ENCODE data around the gene GNG3. TPM values are rescaled to one million over a fixed set of nuclear protein-coding genes. Genes with fewer than 3 reads are reported as not detected.
"Not testable (repeated sequence)": the region's sequence is repeated elsewhere in the genome, so short reads cannot be mapped to it uniquely, and the experiment has no call there.

GNG3 gene
- total RNA-seq, 1 donor from 2014 or later = 266 TPM

DNA sequence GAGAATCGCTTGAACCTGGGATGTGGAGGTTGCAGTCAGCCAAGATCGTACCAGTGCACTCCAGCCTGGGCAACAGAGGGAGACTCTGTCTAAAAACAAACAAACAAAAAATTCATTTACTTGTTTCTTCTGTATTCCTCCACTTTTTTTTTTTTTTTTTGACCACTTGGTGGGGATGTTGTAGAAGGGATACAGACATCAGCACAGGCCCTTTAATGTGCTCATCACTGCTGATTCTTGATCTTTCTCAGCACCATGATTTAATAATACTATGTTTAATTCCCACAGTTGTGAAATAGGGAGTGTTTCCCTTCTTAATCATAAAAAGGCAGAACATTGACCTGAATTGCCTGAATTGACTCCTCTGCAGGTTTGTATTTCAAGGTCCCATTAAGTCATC, 25.4 kb downstream of the GNG3 start:
- Mint-ChIP-seq H3K4me3 (ENCODE audit: unreplicated experiment) (no peak overlapping the region), H3K9me3 (ENCODE audit: unreplicated experiment) (peaks cover 4% of the 10 kb centered on the region), H3K36me3 (ENCODE audit: unreplicated experiment) (no peaks in the 10 kb centered on the region), H3K27me3 (ENCODE audit: unreplicated experiment) (peaks cover 2% of the 10 kb centered on the region), H3K27ac (ENCODE audit: unreplicated experiment) (no peak overlapping the region), H3K4me1 (ENCODE audit: low read depth, unreplicated experiment) (peaks cover 3% of the 10 kb centered on the region)
- TF ChIP-seq, protein P1, sequence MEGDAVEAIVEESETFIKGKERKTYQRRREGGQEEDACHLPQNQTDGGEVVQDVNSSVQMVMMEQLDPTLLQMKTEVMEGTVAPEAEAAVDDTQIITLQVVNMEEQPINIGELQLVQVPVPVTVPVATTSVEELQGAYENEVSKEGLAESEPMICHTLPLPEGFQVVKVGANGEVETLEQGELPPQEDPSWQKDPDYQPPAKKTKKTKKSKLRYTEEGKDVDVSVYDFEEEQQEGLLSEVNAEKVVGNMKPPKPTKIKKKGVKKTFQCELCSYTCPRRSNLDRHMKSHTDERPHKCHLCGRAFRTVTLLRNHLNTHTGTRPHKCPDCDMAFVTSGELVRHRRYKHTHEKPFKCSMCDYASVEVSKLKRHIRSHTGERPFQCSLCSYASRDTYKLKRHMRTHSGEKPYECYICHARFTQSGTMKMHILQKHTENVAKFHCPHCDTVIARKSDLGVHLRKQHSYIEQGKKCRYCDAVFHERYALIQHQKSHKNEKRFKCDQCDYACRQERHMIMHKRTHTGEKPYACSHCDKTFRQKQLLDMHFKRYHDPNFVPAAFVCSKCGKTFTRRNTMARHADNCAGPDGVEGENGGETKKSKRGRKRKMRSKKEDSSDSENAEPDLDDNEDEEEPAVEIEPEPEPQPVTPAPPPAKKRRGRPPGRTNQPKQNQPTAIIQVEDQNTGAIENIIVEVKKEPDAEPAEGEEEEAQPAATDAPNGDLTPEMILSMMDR (IDR thresholded peaks at IDR 0.05; ENCODE audit: partially characterized antibody, unreplicated experiment) = no peak
- no peak for DNase-seq

DNA sequence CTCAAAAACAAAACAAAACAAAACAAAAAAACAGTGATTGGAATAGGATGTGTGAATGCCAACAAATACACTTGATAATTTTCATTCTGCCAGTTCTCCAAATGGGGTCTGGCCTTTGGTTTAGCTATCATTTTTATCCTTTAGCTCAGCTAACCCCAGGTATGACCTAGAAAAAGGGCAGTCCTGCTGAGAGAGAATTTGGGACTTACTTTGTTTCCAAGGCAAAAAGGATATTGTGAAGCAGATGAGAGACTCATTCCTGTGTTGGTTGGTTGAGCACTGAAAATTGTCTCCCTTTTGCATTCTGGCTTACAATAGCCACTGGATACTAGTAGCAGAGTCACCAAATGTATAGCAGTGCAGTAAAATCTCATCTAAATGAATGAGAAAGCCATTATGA, 29.7 kb downstream of the GNG3 start:
- no peaks in the 10 kb centered on the region for H3K4me1 Mint-ChIP-seq (ENCODE audit: low read depth, unreplicated experiment)
- H3K27me3 Mint-ChIP-seq (ENCODE audit: unreplicated experiment) = no peaks in the 10 kb centered on the region
- H3K36me3 Mint-ChIP-seq (ENCODE audit: unreplicated experiment) = no peaks in the 10 kb centered on the region
- no peaks in the 10 kb centered on the region for H3K9me3 Mint-ChIP-seq (ENCODE audit: unreplicated experiment)
- no peak overlapping the region for H3K4me3 Mint-ChIP-seq (ENCODE audit: unreplicated experiment)
- H3K27ac Mint-ChIP-seq (ENCODE audit: unreplicated experiment) = no peak overlapping the region
- no peak for DNase-seq
- TF ChIP-seq, protein P1 (IDR thresholded peaks at IDR 0.05; ENCODE audit: partially characterized antibody, unreplicated experiment) = no peak

DNA sequence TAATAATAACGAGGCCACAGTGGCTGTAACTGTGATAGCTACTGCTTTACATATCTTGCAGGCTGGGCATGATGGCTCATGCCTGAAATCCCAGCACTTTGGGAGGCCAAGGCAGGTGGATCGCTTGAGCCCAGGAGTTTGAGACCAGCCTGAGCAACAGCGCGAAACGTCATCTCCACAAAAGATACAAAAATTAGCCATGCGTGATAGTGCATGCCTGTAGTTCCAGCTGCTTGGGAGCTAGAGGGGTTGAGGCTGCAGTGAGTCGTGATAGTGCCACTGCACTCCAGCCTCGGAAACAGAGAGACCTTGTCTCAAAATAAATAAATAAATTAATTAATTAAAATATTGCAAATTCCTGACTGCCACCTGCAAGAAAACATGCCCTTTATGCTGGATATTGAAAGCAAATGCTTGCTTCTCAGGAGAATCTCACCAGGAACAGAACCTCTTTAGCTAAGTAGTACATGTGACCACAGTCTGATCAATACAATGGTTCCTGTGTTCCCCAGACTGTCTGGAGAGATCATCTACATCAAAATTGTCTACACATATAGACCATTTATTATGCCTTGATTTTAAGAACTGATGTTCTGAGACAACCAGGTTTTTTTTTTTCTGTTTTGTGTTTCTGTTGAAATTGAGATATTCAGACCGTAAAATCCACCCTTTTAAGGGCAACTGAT, 40.1 kb downstream of the GNG3 start:
- H3K4me3 Mint-ChIP-seq (ENCODE audit: unreplicated experiment) = no peak overlapping the region
- H3K4me1 Mint-ChIP-seq (ENCODE audit: low read depth, unreplicated experiment) = peaks cover 4% of the 10 kb centered on the region
- H3K9me3 Mint-ChIP-seq (ENCODE audit: unreplicated experiment) = peaks cover 2% of the 10 kb centered on the region
- DNase-seq = no peak
- no peaks in the 10 kb centered on the region for H3K27me3 Mint-ChIP-seq (ENCODE audit: unreplicated experiment)
- TF ChIP-seq, protein P1 (IDR thresholded peaks at IDR 0.05; ENCODE audit: partially characterized antibody, unreplicated experiment) = no peak
- H3K36me3 Mint-ChIP-seq (ENCODE audit: unreplicated experiment) = no peaks in the 10 kb centered on the region
- H3K27ac Mint-ChIP-seq (ENCODE audit: unreplicated experiment) = no peak overlapping the region

DNA sequence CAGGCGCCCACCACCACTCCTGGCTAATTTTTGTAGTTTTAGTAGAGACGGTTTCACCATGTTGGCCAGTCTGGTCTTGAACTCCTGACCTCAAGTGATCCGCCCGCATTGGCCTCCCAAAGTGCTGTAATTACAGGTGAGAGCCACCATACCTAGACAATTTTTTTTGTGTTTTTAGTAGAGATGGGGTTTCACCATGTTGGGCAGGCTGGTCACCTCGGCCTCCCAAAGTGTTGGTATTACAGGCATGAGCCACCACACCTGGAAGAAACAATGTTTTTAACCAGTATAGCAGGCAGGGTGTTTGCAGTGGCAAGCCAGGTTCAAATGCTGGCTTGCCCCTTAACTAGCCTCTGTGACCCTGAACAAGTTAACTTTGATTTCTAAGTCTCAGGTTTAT, 42.5 kb downstream of the GNG3 start:
- not testable (repeated sequence) for H3K4me3 Mint-ChIP-seq (ENCODE audit: unreplicated experiment); H3K36me3 Mint-ChIP-seq (ENCODE audit: unreplicated experiment); H3K4me1 Mint-ChIP-seq (ENCODE audit: low read depth, unreplicated experiment); H3K27ac Mint-ChIP-seq (ENCODE audit: unreplicated experiment); H3K9me3 Mint-ChIP-seq (ENCODE audit: unreplicated experiment); H3K27me3 Mint-ChIP-seq (ENCODE audit: unreplicated experiment); DNase-seq

DNA sequence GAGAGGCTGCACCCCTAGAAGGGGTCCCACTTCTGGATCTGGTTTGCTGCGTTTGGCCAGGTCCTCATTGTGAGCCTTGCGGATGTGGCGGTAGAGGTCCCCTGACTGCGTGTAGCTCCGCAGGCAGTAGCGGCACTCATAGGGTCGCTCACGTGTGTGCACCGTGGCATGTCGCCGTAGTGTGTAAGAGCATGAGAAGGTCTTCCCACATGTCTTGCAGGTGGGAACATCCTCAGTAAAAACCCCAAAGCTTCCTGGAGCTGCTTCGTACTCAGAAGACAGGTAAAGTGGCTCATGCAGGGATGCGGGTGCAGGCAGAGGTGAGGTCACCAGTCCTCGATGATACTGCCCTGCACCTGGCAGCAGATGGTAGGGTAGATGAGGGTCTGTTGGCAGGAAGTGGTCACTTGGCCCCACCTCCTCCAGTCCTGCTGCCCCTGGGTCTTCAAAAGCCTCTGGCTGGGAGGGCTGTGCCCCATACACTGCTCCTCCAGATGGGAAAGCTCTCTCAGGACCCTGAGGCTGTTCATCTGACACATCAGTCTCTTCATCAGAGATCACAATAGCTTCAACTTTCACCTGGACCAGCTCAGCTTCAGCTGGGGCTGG, 44.8 kb downstream of the GNG3 start:
- TF ChIP-seq, protein P1 (IDR thresholded peaks at IDR 0.05; ENCODE audit: partially characterized antibody, unreplicated experiment) = no peak
- Mint-ChIP-seq H3K27me3 (ENCODE audit: unreplicated experiment) (peaks cover 3% of the 10 kb centered on the region), H3K27ac (ENCODE audit: unreplicated experiment) (peak overlapping the region; percentile 97), H3K4me3 (ENCODE audit: unreplicated experiment) (peak overlapping the region; percentile 93), H3K36me3 (ENCODE audit: unreplicated experiment) (no peaks in the 10 kb centered on the region), H3K9me3 (ENCODE audit: unreplicated experiment) (peaks cover 13% of the 10 kb centered on the region), H3K4me1 (ENCODE audit: low read depth, unreplicated experiment) (peaks cover 5% of the 10 kb centered on the region)
- DNase-seq = no peak

Measured in glutamatergic neuron (in vitro differentiated cells).